HEK293 (cell line): ENCODE results near the gene ANO8.
A peak's percentile ranks its signal among the peaks of the same experiment; 100 is the strongest.

Experiments
- CTCF ChIA-PET: fragments of 350-600 bp; formaldehyde crosslinking; extraction: SDS; loops from one replicate; lab custom pipeline; 2021; ENCODE audit warnings: antibody characterized with exemption; lab: Yijun Ruan, JAX
- POLR2A ChIA-PET: fragments of 300-600 bp; formaldehyde crosslinking; extraction: SDS; loops from one replicate; lab custom pipeline; 2020; ENCODE audit warnings: antibody characterized with exemption, inconsistent platforms; lab: Yijun Ruan, JAX
- H3K27ac ChIP-seq: fragments of 200-500 bp; sonication (Bioruptor generic); 2 replicates; pipeline ENCODE4 v1.5.1; 2014; ENCODE audit warnings: low read depth, low read length, control low read depth, inconsistent platforms; ENCODE audit errors: extremely low read depth
- H3K36me3 ChIP-seq, 2 experiments: fragments of 200-500 bp in 1 of 2; sonication (Bioruptor generic) in 1 of 2; 1 replicate in 1 of 2; 2 replicates in 1 of 2; pipeline ENCODE4 v1.5.1; 2014 to 2017; ENCODE audit warnings: inconsistent platforms in 2 of 2, low read length in 2 of 2; ENCODE audit not compliant: control insufficient read depth in 2 of 2, insufficient read depth in 1 of 2
- H3K4me1 ChIP-seq: fragments of 200-500 bp; sonication (Bioruptor generic); 2 replicates; pipeline ENCODE4 v1.5.1; 2014; ENCODE audit warnings: mild to moderate bottlenecking, low read length, inconsistent platforms; ENCODE audit not compliant: control insufficient read depth, insufficient read depth
- H3K4me3 ChIP-seq: 2 replicates; pipeline ENCODE4 v1.5.1; 2011; ENCODE audit warnings: low read depth, mild to moderate bottlenecking, control low read depth, low read length, moderate library complexity
- H3K9me3 ChIP-seq: fragments of 200-500 bp; sonication (Bioruptor generic); 2 replicates; pipeline ENCODE4 v1.5.1; 2014; ENCODE audit warnings: low read depth, low read length, inconsistent platforms; ENCODE audit not compliant: control insufficient read depth, insufficient read depth
- FEZF1 ChIP-seq: fragments of 450-650 bp; formaldehyde crosslinking; IDR thresholded peaks from 2 replicates; pipeline ENCODE4 v1.5.1; 2016; ENCODE audit warnings: missing biosample characterization, missing genetic modification characterization
- HOXC10 ChIP-seq: sonication (generic); formaldehyde crosslinking; IDR thresholded peaks from 2 replicates; pipeline ENCODE4 v1.8.1; 2023; ENCODE audit warnings: mild to moderate bottlenecking, missing genetic modification reagents
- KLF1 ChIP-seq: fragments of 450-650 bp; formaldehyde crosslinking; IDR thresholded peaks from 2 replicates; pipeline ENCODE4 v1.5.1; 2016; ENCODE audit warnings: missing biosample characterization, missing genetic modification characterization
- KLF16 ChIP-seq: fragments of 450-650 bp; formaldehyde crosslinking; IDR thresholded peaks from 2 replicates; pipeline ENCODE4 v1.5.1; 2017; ENCODE audit warnings: missing biosample characterization, missing genetic modification characterization
- MEIS1 ChIP-seq: sonication (generic); formaldehyde crosslinking; IDR thresholded peaks from 2 replicates; pipeline ENCODE4 v1.8.1; 2022; ENCODE audit warnings: missing genetic modification reagents, mild to moderate bottlenecking, borderline replicate concordance
- ZBTB7A ChIP-seq: fragments of 450-650 bp; formaldehyde crosslinking; IDR thresholded peaks from 2 replicates; pipeline ENCODE4 v1.5.1; 2016; ENCODE audit warnings: low read depth, missing biosample characterization, missing genetic modification characterization
- ZEB2 ChIP-seq: fragments of 450-650 bp; formaldehyde crosslinking; IDR thresholded peaks from 2 replicates; pipeline ENCODE4 v1.5.1; 2016; ENCODE audit warnings: missing biosample characterization, missing genetic modification characterization
- ZNF121 ChIP-seq: fragments of 450-650 bp; formaldehyde crosslinking; IDR thresholded peaks from 2 replicates; pipeline ENCODE4 v1.5.1; 2016; ENCODE audit warnings: missing biosample characterization, missing genetic modification characterization
- ZNF140 ChIP-seq: fragments of 450-650 bp; formaldehyde crosslinking; IDR thresholded peaks from 2 replicates; pipeline ENCODE4 v1.5.1; 2016; ENCODE audit warnings: missing biosample characterization, missing genetic modification characterization
- ZNF155 ChIP-seq: fragments of 450-650 bp; formaldehyde crosslinking; IDR thresholded peaks from 2 replicates; pipeline ENCODE4 v1.5.1; 2016; ENCODE audit warnings: missing biosample characterization, missing genetic modification characterization
- ZNF302 ChIP-seq: fragments of 450-650 bp; formaldehyde crosslinking; IDR thresholded peaks from 2 replicates; pipeline ENCODE4 v1.5.1; 2016; ENCODE audit warnings: missing biosample characterization, missing genetic modification characterization, low read depth
- ZNF350 ChIP-seq: fragments of 450-650 bp; formaldehyde crosslinking; IDR thresholded peaks from 2 replicates; pipeline ENCODE4 v1.5.0; 2017; ENCODE audit warnings: missing biosample characterization, mild to moderate bottlenecking, missing genetic modification characterization
- ZNF391 ChIP-seq: fragments of 450-650 bp; formaldehyde crosslinking; IDR thresholded peaks from 2 replicates; pipeline ENCODE4 v1.5.1; 2016; ENCODE audit warnings: low read depth, missing biosample characterization, missing genetic modification characterization, borderline replicate concordance
- ZNF433 ChIP-seq: fragments of 450-650 bp; formaldehyde crosslinking; IDR thresholded peaks from 2 replicates; pipeline ENCODE4 v1.5.1; 2016; ENCODE audit warnings: missing biosample characterization, missing genetic modification characterization, low read depth
- ZNF473 ChIP-seq: fragments of 450-650 bp; formaldehyde crosslinking; IDR thresholded peaks from 2 replicates; pipeline ENCODE4 v1.5.1; 2017; ENCODE audit warnings: missing biosample characterization, missing genetic modification characterization
- ZNF571 ChIP-seq: fragments of 450-650 bp; formaldehyde crosslinking; IDR thresholded peaks from 2 replicates; pipeline ENCODE4 v1.5.0; 2017; ENCODE audit warnings: missing biosample characterization, missing genetic modification characterization
- ZNF580 ChIP-seq: fragments of 450-650 bp; formaldehyde crosslinking; IDR thresholded peaks from 2 replicates; pipeline ENCODE4 v1.5.1; 2016; ENCODE audit warnings: missing biosample characterization, missing genetic modification characterization
- ZNF621 ChIP-seq: fragments of 450-650 bp; formaldehyde crosslinking; IDR thresholded peaks from 2 replicates; pipeline ENCODE4 v1.5.1; 2017; ENCODE audit warnings: missing biosample characterization, missing genetic modification characterization
- ZNF639 ChIP-seq: fragments of 450-650 bp; formaldehyde crosslinking; IDR thresholded peaks from 2 replicates; pipeline ENCODE4 v1.5.1; 2016; ENCODE audit warnings: missing biosample characterization, missing genetic modification characterization
- ZNF664 ChIP-seq: fragments of 450-650 bp; formaldehyde crosslinking; IDR thresholded peaks from 2 replicates; pipeline ENCODE4 v1.5.1; 2016; ENCODE audit warnings: missing biosample characterization, missing genetic modification characterization
- ZXDB ChIP-seq: fragments of 450-650 bp; formaldehyde crosslinking; IDR thresholded peaks from 2 replicates; pipeline ENCODE4 v1.5.1; 2016; ENCODE audit warnings: missing biosample characterization, missing genetic modification characterization
- TF ChIP-seq, protein P1 (sequence below): fragments of 450-650 bp; formaldehyde crosslinking; IDR thresholded peaks from 2 replicates; pipeline ENCODE4 v1.5.1; 2016; ENCODE audit warnings: missing biosample characterization, missing genetic modification characterization
- TF ChIP-seq, protein P2 (sequence below): fragments of 450-650 bp; formaldehyde crosslinking; IDR thresholded peaks from 2 replicates; pipeline ENCODE4 v1.5.1; 2016; ENCODE audit warnings: missing biosample characterization, missing genetic modification characterization
- TF ChIP-seq, protein P3 (sequence below): fragments of 450-650 bp; formaldehyde crosslinking; IDR thresholded peaks from 2 replicates; pipeline ENCODE4 v1.5.1; 2017; ENCODE audit warnings: missing biosample characterization, missing genetic modification characterization
- TF ChIP-seq, protein P4 (sequence below): fragments of 450-650 bp; formaldehyde crosslinking; IDR thresholded peaks from 2 replicates; pipeline ENCODE4 v1.5.1; 2016; ENCODE audit warnings: missing biosample characterization, missing genetic modification characterization, low read depth

The ANO8 gene

DNA sequence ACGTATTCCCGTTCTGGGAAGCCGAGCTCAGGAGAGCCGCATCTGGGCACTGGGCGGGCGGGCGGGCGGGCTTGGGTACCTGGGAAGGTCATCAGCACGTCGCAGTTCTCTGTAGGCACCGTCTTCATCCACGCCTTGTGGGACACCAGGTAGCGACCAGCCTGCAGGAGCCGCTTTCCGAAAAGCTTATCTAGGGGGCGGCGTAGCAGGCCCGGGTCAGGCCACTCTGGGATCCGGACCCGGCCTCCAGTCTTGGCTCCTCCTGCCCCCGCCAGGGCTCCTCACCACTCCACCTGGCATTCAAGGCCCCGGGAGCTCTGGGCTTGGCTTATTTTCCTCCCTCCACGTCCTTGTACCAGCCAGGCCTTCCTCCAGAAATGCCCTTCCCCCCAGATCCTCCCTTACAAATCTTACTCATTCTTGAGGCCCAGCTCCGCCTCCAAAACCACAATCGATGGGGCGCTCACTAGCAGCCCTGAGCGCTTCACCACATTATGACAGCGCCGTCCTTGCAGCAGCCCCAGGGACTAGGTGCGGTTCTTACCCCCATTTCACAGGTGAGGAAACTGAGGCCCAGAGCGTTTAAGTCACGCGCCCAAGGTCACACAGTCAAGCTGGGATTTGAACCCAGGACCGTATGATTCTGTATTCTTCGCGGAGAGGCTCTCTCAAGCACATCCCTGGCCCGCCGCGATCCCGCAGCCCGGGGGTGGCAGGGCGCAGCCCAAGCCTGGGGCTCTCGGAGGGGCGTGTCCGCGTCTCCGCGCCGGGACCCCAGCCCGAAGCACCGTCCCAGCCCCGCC lies 843 bp downstream of the ANO8 start (continued):
- TF ChIP-seq ZNF155 (no peak), ZNF391 (0 out of 2 replicates have a peak, but pooled peaks have one; percentile 59), ZEB2 (tag by site-specific recombination) (peak; percentile 90), ZNF350 (no peak), ZNF639 (tag by site-specific recombination) (peak; percentile 86), ZNF433 (tag by site-specific recombination) (no peak), KLF16 (tag by site-specific recombination) (0 out of 2 replicates have a peak, but pooled peaks have one; percentile 12), ZBTB7A (tag by site-specific recombination) (0 out of 2 replicates have a peak, but pooled peaks have one; percentile 44), ZNF664 (tag by site-specific recombination) (no peak), ZNF302 (tag by site-specific recombination) (no peak), ZNF140 (tag by site-specific recombination) (no peak), ZXDB (tag by site-specific recombination) (peak; percentile 62; the same call in 1 of the 2 replicates)
- TF ChIP-seq, protein P1, sequence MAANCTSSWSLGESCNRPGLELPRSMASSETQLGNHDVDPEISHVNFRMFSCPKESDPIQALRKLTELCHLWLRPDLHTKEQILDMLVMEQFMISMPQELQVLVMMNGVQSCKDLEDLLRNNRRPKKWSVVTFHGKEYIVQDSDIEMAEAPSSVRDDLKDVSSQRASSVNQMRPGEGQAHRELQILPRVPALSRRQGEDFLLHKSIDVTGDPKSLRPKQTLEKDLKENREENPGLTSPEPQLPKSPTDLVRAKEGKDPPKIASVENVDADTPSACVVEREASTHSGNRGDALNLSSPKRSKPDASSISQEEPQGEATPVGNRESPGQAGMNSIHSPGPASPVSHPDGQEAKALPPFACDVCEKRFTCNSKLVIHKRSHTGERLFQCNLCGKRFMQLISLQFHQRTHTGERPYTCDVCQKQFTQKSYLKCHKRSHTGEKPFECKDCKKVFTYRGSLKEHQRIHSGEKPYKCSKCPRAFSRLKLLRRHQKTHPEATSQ (tag by site-specific recombination): 0 out of 2 replicates have a peak, but pooled peaks have one; percentile 28
- TF ChIP-seq, protein P2, sequence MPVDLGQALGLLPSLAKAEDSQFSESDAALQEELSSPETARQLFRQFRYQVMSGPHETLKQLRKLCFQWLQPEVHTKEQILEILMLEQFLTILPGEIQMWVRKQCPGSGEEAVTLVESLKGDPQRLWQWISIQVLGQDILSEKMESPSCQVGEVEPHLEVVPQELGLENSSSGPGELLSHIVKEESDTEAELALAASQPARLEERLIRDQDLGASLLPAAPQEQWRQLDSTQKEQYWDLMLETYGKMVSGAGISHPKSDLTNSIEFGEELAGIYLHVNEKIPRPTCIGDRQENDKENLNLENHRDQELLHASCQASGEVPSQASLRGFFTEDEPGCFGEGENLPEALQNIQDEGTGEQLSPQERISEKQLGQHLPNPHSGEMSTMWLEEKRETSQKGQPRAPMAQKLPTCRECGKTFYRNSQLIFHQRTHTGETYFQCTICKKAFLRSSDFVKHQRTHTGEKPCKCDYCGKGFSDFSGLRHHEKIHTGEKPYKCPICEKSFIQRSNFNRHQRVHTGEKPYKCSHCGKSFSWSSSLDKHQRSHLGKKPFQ (tag by site-specific recombination): 0 out of 2 replicates have a peak, but pooled peaks have one; percentile 13
- TF ChIP-seq, protein P3, sequence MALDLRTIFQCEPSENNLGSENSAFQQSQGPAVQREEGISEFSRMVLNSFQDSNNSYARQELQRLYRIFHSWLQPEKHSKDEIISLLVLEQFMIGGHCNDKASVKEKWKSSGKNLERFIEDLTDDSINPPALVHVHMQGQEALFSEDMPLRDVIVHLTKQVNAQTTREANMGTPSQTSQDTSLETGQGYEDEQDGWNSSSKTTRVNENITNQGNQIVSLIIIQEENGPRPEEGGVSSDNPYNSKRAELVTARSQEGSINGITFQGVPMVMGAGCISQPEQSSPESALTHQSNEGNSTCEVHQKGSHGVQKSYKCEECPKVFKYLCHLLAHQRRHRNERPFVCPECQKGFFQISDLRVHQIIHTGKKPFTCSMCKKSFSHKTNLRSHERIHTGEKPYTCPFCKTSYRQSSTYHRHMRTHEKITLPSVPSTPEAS (tag by site-specific recombination): no peak

GRCh38 chr19:17332677-17333581 lies 1.7 kb downstream of the ANO8 start:
- H3K9me3 ChIP-seq: no peaks in the 10 kb centered on the region
- no peak overlapping the region for H3K27ac ChIP-seq
- peaks cover 0 to 17% of the 10 kb centered on the region in 2 experiments; a peak in 2 of 3 replicates for H3K36me3 ChIP-seq
- ChIA-PET POLR2A (interaction anchor here (0.6 to 7.6 kb wide), 13 partner anchors 9 to 610 kb away, joined by 3 to 64 read pairs (median 5); partner anchors contain the start of genes ABHD8, BABAM1, DDA1 and MRPL34), CTCF (interaction anchor here (0.6 to 2.4 kb wide), 14 partner anchors 12 to 694 kb away, joined by 3 to 9 read pairs (median 4); partner anchors contain the start of gene MRPL34)
- peaks cover 4% of the 10 kb centered on the region for H3K4me1 ChIP-seq
- H3K4me3 ChIP-seq: no peak overlapping the region
- TF ChIP-seq ZNF571 (no peak), HOXC10 (CRISPR knock-in tag) (no peak), ZNF473 (tag by site-specific recombination) (no peak), FEZF1 (tag by site-specific recombination) (no peak), ZNF302 (tag by site-specific recombination) (no peak), ZNF121 (no peak), ZNF621 (tag by site-specific recombination) (no peak), MEIS1 (no peak), KLF1 (tag by site-specific recombination) (peak; percentile 96), ZNF140 (tag by site-specific recombination) (no peak), ZNF580 (tag by site-specific recombination) (no peak)
- TF ChIP-seq, protein P4, sequence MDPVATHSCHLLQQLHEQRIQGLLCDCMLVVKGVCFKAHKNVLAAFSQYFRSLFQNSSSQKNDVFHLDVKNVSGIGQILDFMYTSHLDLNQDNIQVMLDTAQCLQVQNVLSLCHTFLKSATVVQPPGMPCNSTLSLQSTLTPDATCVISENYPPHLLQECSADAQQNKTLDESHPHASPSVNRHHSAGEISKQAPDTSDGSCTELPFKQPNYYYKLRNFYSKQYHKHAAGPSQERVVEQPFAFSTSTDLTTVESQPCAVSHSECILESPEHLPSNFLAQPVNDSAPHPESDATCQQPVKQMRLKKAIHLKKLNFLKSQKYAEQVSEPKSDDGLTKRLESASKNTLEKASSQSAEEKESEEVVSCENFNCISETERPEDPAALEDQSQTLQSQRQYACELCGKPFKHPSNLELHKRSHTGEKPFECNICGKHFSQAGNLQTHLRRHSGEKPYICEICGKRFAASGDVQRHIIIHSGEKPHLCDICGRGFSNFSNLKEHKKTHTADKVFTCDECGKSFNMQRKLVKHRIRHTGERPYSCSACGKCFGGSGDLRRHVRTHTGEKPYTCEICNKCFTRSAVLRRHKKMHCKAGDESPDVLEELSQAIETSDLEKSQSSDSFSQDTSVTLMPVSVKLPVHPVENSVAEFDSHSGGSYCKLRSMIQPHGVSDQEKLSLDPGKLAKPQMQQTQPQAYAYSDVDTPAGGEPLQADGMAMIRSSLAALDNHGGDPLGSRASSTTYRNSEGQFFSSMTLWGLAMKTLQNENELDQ: no peak
